ENCODE measurements around the gene HYDIN. TPM values are rescaled to one million over a fixed set of nuclear protein-coding genes. Genes with fewer than 3 reads are reported as not detected.
"Not testable (repeated sequence)": the region's sequence is repeated elsewhere in the genome, so short reads cannot be mapped to it uniquely, and the experiment has no call there.

HYDIN gene
- total RNA-seq, 2 donors from 2014 or later = 0.16 to 0.31 TPM

DNA sequence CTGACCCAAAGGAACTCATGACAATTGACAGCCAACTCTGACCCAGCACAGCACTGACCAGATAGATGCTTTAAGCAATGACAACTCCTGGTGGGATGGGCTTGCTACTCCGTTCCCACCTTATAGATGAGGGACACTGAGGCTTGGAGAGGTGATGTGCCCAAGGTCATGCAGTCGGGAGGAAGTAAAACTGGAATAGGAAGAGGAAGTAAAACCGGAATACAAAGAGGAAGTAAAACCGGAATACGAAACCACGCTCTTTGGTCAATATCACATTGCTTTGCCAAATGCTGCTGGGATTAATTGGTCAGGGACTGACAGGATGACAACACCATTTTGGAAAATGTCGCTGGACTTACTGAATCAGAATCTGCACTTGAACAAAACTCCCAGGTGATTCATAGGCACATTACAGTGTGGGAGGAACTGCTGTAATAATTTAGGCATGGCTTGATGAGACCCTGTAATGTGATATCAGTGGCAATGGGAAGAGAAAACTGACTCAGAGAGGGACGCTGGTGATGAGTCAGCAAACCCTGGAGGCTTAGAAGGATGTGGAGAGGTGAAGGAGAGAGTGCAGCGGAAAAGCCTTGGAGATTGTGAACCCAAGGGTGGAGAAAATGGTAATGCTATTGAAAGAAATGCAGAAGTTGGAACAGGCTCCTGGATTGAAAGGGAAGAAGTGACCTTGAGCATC is 243.4 kb downstream of the HYDIN start:
- ATAC-seq; H3K9me3 Mint-ChIP-seq; H3K27ac Mint-ChIP-seq; H3K36me3 Mint-ChIP-seq; DNase-seq (ENCODE audit: low spot score in 2 of 2): not testable (repeated sequence)

DNA sequence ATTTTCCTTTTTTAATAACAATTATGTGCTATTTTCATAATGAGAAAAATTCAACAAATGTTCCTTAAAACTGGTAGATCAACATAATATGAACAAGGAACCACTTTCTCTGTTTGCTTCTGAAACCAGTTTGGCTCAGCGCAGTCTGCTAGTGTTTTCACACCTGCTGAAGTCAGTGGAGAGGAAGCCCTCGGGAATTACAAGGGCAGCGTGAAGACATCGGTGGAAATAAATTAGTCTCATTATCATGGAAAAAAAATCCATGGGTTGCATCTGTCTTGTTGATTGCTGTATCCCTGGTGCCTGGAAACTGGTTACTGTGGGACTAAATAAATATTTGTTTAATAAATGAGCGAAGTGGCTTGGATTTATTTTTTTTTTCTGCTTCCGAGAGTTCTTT is 245.8 kb downstream of the HYDIN start:
- not testable (repeated sequence) for H3K9me3 Mint-ChIP-seq; DNase-seq (ENCODE audit: low spot score in 2 of 2); ATAC-seq; H3K36me3 Mint-ChIP-seq; H3K27ac Mint-ChIP-seq

DNA sequence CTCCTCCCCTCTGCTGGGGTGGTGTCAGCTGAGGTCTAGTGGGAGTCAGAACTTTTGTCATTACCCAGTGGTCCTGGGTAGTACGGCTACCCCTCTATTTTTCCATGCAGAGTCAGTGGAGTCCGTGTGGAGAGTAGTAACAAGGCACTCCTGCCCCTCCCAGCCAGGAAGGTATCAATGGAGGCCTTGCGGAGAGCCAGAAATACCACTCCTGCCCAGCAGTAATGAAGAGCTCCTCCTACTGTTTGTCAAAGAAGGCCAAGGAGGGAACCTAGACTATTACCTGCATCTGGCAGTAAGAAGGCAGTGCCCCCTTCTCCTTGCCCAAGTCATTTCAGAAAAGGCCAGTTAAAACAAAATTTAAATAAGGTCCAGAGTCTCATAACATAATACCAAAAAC is 262.2 kb downstream of the HYDIN start:
- ATAC-seq; H3K9me3 Mint-ChIP-seq; H3K36me3 Mint-ChIP-seq; DNase-seq (ENCODE audit: low spot score in 2 of 2); H3K27ac Mint-ChIP-seq: not testable (repeated sequence)

DNA sequence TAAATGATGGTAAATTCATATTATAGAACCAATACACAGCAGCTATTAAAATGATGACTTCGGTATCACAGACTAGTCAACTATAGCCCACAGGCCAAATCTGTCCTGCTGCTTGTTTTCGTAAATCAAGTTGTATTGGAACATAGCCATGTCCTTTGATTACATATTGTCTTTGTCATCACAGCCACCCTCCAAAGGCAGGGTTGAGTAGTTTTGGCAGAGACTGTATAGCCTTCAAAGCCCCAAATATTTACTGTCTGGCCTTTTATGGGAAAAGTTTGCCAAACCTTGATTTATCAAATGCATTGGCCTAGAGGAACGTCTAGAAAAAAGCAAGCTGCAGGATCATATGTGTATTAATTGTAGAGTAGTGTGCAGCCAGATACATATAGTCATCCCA is 270.4 kb downstream of the HYDIN start:
- not testable (repeated sequence) for DNase-seq (ENCODE audit: low spot score in 2 of 2); ATAC-seq; H3K9me3 Mint-ChIP-seq; H3K36me3 Mint-ChIP-seq; H3K27ac Mint-ChIP-seq

DNA sequence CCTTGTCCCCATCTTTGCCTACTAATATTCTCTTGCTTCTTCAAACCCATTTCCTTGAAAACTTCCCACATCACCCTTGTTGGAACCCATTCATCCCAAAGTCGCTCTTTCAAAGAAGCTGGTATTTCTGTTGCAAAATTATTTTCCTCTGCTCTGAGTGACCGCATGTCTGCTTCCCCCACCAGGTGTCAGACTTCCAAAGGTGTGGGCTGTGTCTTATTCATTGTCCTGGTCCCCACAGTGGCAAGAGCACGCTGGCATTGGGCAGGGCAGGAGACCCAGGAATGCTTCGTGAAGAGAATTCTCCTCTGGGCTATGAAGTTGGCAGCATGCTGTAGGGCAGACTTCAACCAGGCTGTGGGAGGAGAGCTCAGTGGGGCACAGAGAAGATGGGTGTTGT is 275.6 kb downstream of the HYDIN start:
- H3K36me3 Mint-ChIP-seq; H3K9me3 Mint-ChIP-seq; ATAC-seq; H3K27ac Mint-ChIP-seq; DNase-seq (ENCODE audit: low spot score in 2 of 2): not testable (repeated sequence)

DNA sequence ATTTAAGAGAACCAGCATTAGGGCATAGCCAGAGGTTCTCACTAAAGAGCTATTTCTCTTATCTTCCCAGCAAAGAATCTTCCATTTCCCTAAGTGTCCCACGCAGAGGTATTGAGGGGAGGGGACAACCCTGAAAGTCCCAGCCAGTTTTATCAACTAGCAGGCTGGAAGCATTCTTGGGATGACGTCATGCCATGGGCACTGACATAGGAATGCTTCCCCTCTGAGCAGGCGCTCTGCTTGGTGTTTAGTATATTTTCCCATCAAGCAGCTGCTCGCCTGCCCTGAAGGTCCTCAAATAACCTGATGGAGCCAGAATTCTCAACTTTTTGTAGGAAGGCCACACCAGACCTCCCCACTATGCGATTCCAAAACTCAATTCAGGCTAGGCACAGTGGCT is 276.7 kb downstream of the HYDIN start:
- DNase-seq (ENCODE audit: low spot score in 2 of 2); H3K36me3 Mint-ChIP-seq; H3K27ac Mint-ChIP-seq; H3K9me3 Mint-ChIP-seq; ATAC-seq: not testable (repeated sequence)

DNA sequence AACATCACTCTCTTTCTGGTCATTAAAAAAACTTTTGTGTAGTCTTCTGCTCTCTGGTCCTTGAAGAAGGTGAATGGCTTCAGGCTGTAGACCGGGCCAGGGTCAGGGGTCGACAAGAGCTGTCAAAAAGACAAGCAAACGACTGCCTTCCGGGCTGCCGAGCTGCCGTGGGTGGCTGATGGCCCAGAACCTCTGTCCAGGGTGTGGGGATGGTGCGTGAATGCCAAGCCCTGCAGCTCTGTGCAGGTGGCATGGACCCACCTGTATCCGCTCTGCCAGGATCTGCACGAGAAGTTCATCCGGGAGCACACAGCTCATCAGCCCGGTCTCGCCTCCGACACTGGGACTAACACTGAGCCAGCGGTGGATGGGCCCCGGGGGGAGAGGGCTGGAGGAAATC is 287.0 kb downstream of the HYDIN start:
- H3K9me3 Mint-ChIP-seq; H3K36me3 Mint-ChIP-seq; H3K27ac Mint-ChIP-seq; DNase-seq (ENCODE audit: low spot score in 2 of 2); ATAC-seq: not testable (repeated sequence)

DNA sequence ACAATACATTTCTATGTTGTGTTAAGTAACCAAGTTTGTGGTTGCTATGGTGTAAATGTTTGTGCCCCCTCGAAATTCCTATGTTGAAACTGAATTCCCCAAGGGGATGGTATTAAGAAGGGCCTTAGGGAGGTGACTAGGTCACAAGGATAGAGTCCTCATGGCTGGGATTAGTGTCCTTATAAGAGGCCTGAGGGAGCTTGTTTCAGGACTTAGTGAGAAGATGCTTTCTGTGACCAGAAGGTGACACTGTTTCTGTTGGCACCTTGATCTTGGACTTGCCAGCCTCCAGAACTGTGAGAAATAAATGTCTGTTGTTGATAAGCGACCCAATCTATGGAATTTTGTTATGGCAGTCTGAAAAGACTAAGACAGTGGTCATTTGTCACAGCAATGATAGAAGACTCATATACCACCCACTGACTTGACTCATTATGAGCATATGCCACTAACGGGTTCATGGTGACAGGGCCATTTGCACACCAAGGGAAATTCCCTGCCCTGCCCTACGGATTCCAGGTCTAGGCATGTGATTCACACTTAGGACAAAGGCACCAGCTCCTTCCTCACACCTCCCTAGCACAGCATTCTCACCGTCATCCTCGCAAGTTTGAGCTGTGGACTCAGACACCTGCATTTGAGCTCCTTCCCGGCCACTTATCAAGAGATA is 290.7 kb downstream of the HYDIN start:
- peak; percentile 71 to 95 for ATAC-seq
- not testable (repeated sequence) for H3K36me3 Mint-ChIP-seq; H3K27ac Mint-ChIP-seq; H3K9me3 Mint-ChIP-seq; DNase-seq (ENCODE audit: low spot score in 2 of 2)

DNA sequence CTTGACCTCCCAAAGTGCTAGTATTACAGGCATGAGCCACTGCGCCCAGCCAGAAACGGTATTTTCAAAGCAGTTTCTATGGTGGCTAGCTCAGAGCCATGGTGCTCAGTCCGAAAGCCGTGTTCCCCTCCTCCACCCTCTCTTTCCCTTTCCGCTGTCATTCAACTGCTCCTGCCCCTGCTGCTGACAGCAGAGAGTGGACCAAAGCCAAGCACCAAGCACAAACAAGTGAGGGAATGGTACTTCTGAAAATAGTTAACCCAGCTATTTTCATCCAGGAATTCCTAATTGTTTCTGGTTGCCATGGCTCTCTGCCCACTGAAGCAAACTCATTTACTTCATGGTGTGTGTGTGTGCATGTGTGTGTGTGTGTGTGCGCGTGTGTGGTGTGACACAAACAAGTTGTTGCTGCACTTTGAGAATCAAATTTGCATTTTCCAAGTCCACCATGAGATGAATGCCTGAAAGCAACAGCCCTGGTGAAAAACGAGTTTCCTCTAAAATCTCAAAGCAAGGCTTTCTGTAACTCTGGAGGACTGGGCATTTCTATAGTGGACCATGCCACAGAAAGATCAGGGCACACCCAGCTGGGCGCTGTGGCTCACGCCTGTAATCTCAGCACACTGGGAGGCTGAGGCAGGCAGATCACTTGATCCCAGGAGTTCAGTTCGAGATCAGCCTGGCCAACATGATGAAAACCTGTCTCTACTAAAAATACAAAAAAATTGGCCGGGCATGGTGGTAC is 293.6 kb downstream of the HYDIN start:
- H3K27ac Mint-ChIP-seq; H3K9me3 Mint-ChIP-seq; DNase-seq (ENCODE audit: low spot score in 2 of 2); ATAC-seq; H3K36me3 Mint-ChIP-seq: not testable (repeated sequence)

DNA sequence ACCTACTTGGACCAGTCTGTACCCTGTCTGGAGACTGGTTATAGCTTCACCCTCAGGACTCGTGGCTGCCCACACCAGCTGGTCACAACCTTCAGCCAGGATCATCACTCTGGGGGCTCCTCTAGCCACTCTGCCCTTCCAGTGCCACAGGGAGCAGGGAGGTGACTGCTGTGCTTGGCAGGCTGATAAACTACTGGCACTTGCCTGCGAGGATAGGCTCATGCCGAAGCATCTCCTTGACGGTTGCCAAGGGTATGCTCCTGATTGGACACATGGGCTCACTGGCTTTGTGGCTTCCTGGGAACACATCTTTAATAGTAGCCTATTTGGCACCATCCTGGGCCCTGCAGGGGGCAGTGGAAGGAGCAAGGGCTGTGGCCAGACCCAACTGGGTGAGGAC is 295.2 kb downstream of the HYDIN start:
- DNase-seq (ENCODE audit: low spot score in 2 of 2); ATAC-seq; H3K27ac Mint-ChIP-seq; H3K36me3 Mint-ChIP-seq; H3K9me3 Mint-ChIP-seq: not testable (repeated sequence)

DNA sequence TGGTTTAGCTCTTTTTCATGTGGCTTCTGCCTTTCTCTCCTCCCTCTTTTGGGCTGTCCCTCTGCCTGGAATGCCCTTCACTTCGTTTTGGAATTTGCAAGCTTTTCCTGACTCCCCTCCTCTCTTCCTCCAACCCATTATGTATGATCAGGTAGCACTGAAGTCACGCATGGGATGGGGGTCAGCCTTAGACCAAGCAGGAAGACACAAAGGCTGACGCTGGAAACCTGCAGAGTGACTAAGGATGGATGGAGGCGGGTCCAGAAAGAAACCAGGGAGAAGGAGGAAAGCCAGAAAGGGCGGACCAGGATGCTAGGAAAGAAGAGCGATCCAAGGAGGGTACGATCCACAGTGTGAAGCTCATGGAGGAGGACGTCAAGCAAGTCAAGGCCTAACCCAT is 296.8 kb downstream of the HYDIN start:
- not testable (repeated sequence) for DNase-seq (ENCODE audit: low spot score in 2 of 2); H3K9me3 Mint-ChIP-seq; H3K36me3 Mint-ChIP-seq; H3K27ac Mint-ChIP-seq; ATAC-seq

DNA sequence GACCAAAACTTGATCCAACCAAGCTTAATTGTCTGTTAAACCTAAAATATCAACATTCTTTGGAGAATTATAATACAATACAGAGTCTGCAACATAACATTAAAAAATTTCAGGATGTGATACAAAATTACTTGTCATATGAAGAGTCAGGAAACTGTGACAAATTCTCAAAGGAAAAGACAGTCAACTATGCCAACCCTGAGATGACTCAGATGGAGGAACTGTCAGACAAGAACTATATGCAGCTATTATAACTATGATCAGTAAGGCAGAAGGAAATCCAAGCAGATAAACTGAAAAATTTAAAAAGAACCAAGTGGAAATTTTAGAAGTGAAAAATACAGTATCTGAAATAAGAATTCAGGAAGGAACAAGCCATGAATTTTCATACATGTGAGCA is 299.8 kb downstream of the HYDIN start:
- not testable (repeated sequence) for H3K9me3 Mint-ChIP-seq; DNase-seq (ENCODE audit: low spot score in 2 of 2); H3K27ac Mint-ChIP-seq; H3K36me3 Mint-ChIP-seq
- ATAC-seq = peak; percentile 72 to 93

DNA sequence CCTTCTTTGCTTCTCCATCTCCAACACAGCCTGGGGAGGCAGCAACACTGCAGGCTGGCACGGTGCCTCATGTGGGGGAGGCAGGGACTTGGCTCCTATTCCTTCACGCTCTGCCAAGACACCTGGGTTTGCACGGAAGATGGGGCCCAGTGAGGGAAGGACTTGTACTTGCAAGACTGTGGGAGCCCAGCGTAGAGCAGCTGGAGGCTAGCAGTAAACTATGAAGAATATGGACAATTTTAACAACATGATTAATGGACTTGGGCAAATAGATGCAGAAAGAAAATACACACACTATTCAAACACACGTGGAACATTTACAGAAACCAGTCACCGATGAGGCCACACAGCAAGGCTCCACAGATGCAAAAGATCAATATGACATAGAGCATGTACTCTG is 308.4 kb downstream of the HYDIN start:
- H3K36me3 Mint-ChIP-seq; DNase-seq (ENCODE audit: low spot score in 2 of 2); H3K27ac Mint-ChIP-seq; H3K9me3 Mint-ChIP-seq; ATAC-seq: not testable (repeated sequence)

DNA sequence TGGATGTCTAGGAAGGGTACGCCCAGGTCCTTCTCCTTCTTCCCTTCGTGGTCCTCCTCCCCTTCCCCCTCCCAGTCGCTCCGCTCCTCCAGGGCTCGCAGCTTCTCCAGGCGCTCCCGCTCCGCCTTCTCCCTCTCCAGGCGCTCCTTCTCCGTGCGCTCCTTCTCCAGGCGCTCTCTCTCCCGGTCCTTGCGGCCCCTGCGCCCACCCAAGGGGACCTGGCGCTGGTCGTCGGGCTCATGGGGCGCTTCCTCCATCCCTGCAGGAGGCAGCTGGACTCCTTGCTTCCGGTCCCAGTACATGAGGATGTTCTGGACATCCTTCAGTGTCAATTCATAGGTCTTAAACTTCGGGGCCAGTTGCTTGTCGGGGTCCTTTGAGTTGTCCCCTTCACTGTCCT is 309.9 kb downstream of the HYDIN start:
- DNase-seq (ENCODE audit: low spot score in 2 of 2); H3K9me3 Mint-ChIP-seq; H3K36me3 Mint-ChIP-seq; H3K27ac Mint-ChIP-seq; ATAC-seq: not testable (repeated sequence)

DNA sequence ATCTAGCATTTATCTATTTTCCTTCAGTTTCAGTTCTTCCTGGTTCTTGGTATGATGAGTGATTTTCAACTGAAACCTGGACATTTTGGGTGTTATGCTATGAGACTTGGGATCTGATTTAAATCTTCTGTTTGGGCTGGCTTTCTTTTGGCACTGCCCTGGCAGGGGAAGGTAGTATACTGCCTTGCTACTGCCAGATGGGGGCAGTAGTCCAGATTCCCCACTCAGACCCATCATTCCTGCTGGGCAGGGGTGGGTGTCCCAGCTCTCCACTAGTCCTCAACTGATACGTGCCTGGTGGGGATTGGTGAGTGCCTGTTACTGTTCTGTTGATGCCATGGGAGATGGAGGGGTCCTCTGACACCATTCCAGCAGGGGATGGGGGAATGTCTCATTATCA is 342.3 kb downstream of the HYDIN start:
- H3K27ac Mint-ChIP-seq; ATAC-seq; DNase-seq (ENCODE audit: low spot score in 2 of 2); H3K36me3 Mint-ChIP-seq; H3K9me3 Mint-ChIP-seq: not testable (repeated sequence)

DNA sequence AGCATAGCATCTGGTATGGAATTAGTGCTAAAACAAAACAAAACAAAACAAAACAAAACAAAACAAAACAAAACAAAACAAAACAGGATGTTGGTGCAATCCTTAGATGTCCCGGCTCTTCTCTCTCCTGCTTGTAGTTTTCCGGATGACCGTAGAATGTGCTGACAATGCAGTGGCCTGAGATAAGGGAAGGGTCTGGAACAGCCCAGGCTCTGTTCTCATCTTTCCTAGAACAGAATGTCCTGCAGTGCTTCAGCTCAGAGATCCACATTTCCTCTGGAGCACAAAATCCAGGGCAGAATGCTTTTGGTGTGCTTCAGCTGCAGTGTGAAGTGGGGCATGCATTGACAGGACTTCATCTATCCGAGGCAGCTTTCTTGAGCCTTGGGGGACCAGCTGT is 345.9 kb downstream of the HYDIN start:
- not testable (repeated sequence) for ATAC-seq; H3K9me3 Mint-ChIP-seq; H3K27ac Mint-ChIP-seq; H3K36me3 Mint-ChIP-seq; DNase-seq (ENCODE audit: low spot score in 2 of 2)

DNA sequence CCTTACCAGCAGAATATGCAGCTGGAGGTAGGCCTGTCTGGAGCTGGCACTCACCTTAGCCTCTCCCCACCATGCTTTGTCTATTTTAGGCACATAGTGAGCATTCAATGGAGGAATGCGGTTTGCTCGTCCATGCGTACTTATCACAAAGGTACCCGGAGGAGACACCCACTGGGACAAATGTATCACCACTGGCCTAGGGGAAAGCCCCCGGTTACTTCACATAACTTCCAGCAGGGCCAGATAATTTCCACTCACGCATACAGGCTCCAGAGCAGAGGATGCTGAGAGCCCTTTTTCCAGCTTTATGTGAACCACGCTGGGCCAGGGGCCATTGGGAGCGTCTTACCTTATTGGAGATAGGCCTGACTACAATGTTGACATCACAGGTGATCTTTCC is 348.2 kb downstream of the HYDIN start:
- not testable (repeated sequence) for ATAC-seq; H3K9me3 Mint-ChIP-seq; H3K36me3 Mint-ChIP-seq; H3K27ac Mint-ChIP-seq; DNase-seq (ENCODE audit: low spot score in 2 of 2)
